GM19193 (cell line): ENCODE results near the gene TPCN2.

Experiments
- POLR2A ChIP-seq: IDR thresholded peaks from 4 replicates; pipeline ENCODE4 v1.6.1; 2011; ENCODE audit not compliant: insufficient read depth, insufficient read length; ENCODE audit errors: extremely low read depth

The TPCN2 gene

DNA sequence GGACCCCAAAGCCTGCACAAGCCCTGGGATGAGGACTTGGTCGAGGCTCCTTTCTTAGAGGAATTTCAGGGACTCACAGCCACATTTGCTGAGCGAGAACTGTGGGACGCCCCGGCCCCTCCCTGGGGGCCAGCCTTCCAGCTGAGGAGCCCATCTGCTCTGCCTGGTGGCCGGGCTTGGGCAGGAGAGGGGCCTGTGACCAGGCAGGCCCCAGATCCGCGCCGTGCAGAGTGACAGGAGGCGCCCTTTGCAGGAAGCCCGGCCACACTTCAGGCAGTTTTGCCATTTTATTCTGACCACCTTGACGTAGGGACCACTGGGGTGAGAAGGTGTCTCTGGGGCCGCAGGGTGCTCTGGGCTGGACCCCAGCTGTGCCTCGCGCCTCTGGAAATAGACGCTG is 35.6 kb downstream of the TPCN2 start:
- TF ChIP-seq POLR2A: no peak

DNA sequence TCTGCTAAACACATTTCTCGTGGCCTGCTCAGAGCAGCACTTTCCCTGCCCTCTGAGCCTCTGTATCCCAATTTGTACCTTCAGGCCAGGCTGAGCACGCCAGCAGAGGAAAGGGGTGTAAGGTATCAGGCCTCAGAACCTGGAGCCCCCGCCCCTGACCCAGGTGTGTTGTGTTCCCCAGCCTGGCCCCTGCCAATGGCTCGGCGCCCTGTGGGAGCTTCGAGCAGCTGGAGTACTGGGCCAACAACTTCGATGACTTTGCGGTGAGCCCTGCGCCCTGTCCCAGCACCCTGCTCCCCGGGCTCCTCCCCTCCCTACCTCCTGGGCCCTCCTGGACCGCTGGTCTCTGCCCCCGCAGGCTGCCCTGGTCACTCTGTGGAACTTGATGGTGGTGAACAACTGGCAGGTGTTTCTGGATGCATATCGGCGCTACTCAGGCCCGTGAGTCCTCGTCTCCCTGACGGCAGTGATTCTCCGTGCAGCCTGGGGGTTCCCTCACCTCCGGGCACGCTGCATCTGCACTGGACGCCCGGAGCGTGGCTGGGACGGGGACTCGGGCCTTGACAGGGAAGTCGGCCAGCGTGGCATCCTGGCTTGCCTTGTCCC is 36.9 kb downstream of the TPCN2 start:
- no peak for TF ChIP-seq POLR2A

DNA sequence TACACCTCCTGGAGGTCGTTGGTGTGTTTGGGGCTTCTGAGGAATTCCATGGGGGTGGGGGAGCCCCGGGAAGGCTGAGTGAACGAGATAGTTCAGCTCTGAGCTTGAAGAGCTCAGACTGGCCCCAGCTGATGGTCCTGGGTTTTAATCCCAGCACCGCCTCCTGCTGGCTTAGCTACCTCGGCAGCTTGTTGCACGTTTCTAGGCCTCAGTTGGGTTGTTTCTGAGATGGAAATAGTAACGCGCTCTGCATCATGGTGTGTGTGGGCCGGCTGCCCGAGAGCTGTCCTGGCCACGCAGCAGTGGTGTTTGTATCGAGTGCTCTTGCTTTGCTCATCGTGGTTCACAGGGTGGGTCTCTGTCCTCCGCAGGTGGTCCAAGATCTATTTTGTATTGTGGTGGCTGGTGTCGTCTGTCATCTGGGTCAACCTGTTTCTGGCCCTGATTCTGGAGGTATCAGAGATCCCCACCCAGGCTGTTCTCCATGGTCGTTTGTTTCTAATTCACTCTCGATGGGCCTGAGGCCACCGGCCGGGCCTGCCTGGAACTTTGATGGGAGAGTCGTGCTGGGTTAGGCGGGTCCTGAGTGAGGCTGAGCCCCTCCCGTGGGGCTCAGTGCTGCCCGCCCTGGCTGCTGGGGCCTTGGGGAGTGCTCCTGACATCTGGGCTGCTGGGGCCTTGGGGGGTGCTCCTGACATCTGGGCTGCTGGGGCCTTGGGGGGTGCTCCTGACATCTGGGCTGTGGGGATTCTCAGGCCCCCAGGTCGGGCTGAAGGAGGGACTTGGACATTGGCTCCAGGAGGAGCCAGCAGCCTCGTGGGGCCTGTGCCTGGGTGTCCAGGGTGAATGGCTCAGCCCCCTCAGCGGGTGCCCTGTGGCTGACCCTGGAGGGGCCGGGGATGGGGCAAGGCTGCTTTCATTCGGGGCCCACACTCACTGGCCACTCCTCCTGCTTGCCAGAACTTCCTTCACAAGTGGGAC is 37.7 kb downstream of the TPCN2 start:
- no peak for TF ChIP-seq POLR2A

DNA sequence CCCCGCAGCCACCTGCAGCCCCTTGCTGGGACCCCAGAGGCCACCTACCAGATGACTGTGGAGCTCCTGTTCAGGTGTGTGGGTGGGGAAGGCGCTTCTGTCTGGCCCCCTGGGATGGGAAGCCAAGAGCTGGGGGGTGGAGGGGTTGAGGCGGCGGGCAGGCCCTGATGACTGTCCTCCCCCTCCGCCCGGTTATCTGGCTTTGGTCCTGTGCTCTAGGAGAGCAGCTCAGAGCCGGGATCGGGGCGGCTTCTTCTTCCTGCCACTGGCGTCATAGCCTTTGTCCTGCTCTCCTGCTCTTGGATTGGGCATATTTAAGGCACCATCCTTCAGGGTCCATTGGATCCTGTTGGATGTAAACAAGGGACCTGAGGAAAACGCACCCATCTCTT is 38.4 kb downstream of the TPCN2 start:
- TF ChIP-seq POLR2A: no peak

DNA sequence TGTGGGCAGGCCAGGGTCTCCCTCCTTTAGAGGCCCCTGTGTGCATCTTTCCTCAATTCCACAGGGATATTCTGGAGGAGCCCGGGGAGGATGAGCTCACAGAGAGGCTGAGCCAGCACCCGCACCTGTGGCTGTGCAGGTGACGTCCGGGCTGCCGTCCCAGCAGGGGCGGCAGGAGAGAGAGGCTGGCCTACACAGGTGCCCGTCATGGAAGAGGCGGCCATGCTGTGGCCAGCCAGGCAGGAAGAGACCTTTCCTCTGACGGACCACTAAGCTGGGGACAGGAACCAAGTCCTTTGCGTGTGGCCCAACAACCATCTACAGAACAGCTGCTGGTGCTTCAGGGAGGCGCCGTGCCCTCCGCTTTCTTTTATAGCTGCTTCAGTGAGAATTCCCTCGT is 39.1 kb downstream of the TPCN2 start:
- TF ChIP-seq POLR2A: no peak

DNA sequence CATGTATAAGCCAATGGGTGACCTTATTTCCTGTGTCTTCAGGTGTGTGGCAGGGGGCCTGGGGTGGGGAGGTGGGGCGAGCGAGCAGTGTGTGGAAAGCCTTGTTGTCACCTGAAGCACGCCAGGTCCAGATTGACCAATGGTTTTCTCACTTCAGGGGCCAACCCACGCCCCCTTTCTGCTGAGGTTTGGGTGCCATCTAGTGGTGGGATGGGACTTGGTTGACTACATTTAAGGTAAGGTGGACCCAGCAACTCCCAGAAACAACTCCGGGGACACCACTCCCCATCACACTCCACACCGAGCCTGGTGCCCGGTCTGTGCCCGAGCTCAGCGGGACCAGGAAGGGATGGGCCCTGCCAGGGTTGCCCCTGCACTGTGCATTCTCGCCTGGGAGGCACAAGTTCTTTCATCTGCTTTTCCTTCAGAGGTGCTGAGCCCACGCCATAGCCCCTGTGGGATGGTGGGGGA is 40.0 kb downstream of the TPCN2 start:
- TF ChIP-seq POLR2A: no peak

DNA sequence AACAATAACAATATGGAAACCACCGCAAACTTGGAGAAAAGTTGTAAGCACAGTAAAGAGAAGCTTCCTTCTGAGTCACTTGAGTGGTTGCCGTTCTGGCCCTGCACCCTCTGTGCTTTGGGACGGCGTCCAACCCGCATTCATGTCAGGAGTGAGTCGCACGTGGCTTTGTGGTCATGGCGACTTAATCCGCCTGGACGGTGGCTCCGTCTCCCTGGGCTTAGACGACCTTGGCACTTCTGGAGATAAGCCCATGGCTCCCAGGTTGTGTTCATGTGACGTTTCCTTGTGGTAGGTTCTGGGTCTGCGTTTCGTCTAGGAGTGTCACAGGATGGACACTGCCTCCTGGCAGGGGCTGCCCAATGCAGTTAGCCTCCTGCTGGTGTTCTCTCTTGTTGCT is 40.5 kb downstream of the TPCN2 start:
- TF ChIP-seq POLR2A: no peak

DNA sequence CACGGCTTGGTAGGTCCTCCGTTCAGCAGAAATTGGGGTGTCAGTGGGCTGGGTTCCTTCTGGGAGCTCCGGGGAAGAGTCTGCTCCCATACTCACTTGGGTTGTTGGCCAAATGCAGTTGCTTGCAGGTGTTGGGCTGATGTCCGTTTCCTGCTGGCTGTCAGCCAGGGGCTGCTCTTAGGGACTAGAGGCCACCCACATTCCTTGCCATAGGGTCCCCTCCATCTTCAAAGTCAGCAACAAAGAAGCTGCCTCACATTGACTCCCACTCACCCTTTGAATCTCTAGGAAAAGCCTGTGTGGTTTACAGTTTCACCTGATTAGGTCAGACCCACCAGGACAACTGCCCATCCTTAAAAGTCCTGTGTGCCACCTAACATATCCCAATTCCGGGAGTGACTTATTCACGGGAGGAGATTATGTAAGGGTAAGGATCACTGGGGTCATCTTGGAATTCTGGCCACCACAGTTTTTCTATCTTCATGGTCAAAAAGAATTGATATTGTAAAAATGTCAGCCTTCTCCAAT is 43.0 kb downstream of the TPCN2 start:
- no peak for TF ChIP-seq POLR2A

DNA sequence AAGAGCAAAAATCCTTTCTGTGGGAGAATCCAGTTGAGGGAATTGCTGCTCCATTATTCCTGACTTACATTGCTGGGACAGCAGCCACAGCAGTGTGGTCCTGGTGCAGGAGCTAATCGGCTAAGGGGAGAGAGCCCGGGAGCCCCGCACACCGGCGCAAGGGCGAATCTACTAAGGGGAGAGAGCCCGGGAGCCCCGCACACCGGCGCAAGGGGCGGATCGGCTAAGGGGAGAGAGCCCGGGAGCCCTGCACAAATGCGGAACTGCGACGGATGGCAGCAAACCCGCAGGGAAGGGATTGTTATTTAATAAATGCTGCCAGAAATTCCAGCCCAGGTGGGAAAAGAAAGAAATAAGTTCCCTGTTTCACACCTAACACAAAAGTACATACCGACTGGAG is 43.5 kb downstream of the TPCN2 start:
- TF ChIP-seq POLR2A: no peak

DNA sequence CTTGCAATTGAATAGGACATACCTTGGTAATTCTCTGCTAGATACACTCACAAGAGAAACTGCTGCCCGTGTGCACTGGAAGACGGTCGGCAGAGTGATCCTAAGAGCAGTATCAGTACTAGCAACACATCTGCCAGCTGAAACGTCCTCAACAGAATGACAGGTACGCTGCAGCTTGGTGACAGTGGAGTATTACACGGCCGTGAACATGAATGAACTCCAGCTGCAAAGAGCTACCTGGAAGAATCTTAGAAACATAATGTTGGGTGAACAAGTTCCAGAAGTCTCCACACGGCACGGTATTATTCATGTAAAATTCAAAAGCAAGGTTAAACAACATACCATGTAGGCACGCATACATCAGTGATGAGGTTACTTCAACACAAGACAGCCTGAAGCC is 44.4 kb downstream of the TPCN2 start:
- no peak for TF ChIP-seq POLR2A

DNA sequence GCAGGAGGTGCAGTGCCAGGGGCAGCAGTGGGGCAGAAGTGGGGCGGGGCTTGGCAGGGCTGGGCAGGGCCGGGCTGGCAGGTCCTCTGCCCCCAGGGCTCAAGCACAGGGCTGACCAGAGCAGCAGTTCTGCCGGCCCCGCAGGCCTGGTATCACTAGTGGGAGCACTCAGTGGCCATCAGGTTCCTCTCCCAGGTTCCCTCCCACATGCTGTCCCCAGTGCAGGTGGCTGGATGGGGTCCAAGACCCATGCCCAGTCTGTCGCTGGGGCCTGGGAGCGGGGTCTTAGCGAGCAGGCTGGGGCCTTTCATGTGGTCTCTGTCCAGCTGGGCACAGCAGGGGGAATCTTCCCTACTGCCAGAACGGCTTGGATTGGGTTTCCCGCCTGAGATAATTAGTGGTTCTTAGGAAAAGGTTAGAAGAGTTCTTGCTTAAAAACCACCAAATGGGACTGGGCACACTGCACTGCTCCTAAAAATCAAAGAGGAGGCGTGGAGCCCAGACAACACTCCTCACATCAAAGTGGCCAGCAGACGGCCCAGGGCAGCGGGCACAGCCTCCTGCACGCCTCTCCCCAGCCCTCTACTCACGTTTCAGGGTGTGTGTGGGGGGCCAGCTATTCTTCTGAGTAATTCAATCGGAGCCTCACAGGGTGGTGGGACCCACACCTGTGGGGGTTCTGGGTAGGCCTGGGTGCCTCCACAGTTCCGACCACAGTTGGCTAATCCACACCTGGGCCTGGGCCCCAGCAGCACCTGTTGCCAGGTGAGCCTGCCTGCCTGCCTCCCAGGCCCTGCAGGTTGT is 45.6 kb downstream of the TPCN2 start:
- TF ChIP-seq POLR2A: no peak

DNA sequence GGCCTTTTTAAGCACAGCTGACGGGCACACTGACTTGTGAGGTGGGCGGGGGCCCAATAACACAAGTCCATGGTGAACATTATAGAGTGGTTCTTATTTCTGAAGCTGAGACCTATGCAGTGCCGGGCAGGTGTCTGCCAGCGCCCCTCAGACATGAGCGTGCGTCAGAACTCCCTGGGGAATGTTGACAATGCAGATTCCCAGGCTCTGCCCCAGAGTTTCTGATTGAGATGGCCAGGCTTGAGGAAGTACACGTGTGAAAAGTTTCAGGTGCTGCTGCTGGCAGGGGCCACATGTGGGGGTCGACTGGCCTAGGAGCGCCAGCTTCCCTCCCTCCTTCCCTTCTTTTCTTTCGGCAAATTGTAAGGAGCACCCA is 46.2 kb downstream of the TPCN2 start:
- TF ChIP-seq POLR2A: no peak

DNA sequence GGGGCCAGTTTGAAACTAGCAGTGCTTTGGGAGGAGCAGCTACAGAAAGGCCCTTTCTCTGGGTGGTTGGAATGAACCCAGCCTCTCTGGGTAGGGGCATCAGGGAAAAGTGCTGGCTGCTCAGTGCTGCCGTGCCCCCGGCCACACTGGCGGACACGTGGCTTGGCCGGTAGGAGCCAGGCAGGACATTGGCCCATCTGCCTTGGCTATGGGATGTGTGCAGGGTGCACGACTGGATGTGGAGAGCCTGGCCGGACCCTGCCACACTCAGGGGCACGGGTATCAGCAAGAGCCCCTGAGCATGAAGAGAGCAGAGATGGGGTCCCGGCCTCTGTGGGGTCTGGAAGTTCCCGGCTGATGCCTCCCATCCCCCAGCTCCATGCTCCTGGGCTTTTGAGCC is 46.6 kb downstream of the TPCN2 start:
- TF ChIP-seq POLR2A: no peak

DNA sequence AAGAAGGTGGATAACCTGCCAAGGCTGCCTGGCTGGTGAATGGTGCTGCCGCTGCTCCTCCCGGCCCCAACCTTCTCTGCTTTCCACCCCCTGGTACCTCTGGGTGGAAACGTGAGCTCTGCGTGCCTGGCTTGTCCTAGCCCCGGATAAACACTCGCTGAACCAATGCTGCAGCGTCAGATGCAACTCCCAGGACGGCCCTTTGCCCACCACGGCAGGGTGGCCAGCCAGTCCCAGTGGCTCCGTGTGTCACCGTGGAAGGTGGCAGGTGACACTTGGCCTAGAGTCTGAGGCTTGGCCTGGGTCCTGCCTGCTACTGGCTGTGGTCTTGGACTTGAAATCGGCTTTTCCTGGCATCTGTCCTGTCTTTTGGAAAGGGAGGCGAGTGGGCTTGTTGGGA is 47.7 kb downstream of the TPCN2 start:
- TF ChIP-seq POLR2A: no peak

DNA sequence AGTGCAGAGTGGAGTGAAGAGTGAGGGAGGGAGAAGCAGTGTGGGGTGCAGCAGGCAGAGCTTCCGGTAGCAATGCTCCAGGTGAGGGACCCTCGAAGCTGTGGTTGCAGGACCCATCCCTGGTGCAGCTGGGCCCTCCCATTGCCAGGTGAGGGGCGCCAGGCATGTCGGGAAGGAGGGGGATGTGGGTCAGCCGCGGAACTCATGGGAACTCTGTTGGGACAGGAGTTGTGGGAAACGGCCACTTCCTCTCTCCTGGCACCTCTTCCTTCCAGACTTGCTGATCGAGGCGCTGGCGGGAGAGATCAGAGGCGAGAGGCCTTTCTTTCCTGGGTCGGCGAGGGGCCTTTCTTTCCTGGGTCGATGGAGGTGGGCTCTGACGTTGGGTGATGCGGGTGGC is 48.5 kb downstream of the TPCN2 start:
- no peak for TF ChIP-seq POLR2A
